NB4 (cell line): ENCODE data around the gene IL11.
"Not testable (repeated sequence)": the region's sequence is repeated elsewhere in the genome, so short reads cannot be mapped to it uniquely, and the experiment has no call there.

Experiments
- POLR2A ChIP-seq: IDR thresholded peaks from 2 replicates; pipeline ENCODE4 v1.6.1; 2011; ENCODE audit warnings: mild to moderate bottlenecking; ENCODE audit not compliant: insufficient read length; ENCODE audit errors: extremely low read depth
- TF ChIP-seq, protein P1 (sequence below): IDR thresholded peaks from one replicate; pipeline ENCODE4 v1.5.1; 2012; ENCODE audit warnings: low read depth, low read length

DNA sequence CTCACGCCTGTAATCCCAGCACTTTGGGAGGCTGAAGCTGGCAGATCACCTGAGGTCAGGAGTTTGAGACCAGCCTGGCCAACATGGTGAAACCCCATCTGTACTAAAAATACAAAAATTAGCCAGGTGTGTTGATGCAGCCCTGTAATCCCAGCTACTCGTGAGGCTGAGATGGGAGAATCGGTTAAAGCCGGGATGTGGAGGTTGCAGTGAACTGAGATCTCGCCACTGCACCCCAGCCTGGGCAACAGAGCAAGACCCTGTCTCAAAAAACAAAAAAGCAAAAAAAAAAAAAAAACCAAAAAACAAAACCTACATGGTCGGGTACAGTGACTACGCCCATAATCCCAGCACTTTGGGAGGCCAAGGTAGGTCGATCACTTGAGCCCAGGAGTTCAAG, 38.9 kb upstream of the IL11 start:
- TF ChIP-seq, protein P1, sequence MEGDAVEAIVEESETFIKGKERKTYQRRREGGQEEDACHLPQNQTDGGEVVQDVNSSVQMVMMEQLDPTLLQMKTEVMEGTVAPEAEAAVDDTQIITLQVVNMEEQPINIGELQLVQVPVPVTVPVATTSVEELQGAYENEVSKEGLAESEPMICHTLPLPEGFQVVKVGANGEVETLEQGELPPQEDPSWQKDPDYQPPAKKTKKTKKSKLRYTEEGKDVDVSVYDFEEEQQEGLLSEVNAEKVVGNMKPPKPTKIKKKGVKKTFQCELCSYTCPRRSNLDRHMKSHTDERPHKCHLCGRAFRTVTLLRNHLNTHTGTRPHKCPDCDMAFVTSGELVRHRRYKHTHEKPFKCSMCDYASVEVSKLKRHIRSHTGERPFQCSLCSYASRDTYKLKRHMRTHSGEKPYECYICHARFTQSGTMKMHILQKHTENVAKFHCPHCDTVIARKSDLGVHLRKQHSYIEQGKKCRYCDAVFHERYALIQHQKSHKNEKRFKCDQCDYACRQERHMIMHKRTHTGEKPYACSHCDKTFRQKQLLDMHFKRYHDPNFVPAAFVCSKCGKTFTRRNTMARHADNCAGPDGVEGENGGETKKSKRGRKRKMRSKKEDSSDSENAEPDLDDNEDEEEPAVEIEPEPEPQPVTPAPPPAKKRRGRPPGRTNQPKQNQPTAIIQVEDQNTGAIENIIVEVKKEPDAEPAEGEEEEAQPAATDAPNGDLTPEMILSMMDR: not testable (repeated sequence)
- not testable (repeated sequence) for TF ChIP-seq POLR2A
